ENCODE measurements around the gene FNDC8.
"Not testable (repeated sequence)": the region's sequence is repeated elsewhere in the genome, so short reads cannot be mapped to it uniquely, and the experiment has no call there.

FNDC8 gene

DNA sequence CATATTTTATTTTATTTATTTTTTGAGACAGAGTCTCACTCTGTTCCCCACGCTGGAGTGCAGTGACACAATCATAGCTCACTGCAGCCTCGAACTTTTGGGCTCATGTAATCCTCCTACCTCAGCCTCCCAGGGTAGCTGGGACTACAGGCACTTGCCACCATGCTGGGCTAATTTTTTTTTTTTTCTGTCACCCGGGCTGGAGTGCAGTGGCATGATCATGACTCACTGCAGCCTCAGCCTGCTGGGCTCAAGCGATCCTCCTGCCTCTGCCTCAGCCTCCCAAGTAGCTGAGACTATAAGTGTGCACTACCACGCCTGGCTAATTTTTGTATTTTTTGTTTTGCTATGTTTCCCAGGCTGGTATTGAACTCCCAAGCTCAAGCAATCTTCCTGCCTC is 43.3 kb downstream of the FNDC8 start:
- no peak overlapping the region for H3K9ac ChIP-seq (ENCODE audit: low read length)
- peaks cover 6% of the 10 kb centered on the region for H3K4me1 ChIP-seq (ENCODE audit: control insufficient read depth, low read depth, low read length)
- no peak overlapping the region for H3K27ac ChIP-seq (ENCODE audit: low read length)
- H3K4me3 ChIP-seq (ENCODE audit: low read length): no peak overlapping the region
- H3K27me3 ChIP-seq (ENCODE audit: control insufficient read depth, insufficient read depth, low read length): no peaks in the 10 kb centered on the region
- no peaks in the 10 kb centered on the region for H3K36me3 ChIP-seq (ENCODE audit: control insufficient read depth, low read depth, low read length)
- H3K9me3 ChIP-seq (ENCODE audit: control insufficient read depth, low read depth, low read length): no peaks in the 10 kb centered on the region

DNA sequence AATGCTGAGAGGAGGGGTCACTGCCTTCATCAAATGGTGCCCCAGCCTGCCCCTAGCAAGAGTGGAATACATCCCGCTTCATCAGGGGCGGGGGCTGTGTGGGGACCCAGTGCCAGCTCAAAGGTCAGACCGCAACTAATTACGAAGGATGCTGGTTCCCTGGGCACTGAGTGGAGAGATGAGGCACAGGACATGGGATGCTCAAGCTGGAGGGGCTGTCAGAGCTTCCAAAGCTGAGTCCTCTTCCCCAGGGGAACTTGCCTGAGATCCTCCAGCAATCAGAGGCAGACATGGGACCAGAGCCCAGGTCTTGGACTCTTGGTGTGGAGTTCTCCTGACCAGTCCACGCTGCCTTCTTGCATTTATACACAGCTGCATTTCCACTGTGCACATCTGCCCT is 45.1 kb downstream of the FNDC8 start:
- Histone ChIP-seq H3K9me3 (ENCODE audit: control insufficient read depth, low read depth, low read length) (no peaks in the 10 kb centered on the region), H3K27me3 (ENCODE audit: control insufficient read depth, insufficient read depth, low read length) (no peaks in the 10 kb centered on the region), H3K27ac (ENCODE audit: low read length) (no peak overlapping the region), H3K4me1 (ENCODE audit: control insufficient read depth, low read depth, low read length) (peaks cover 2% of the 10 kb centered on the region), H3K4me3 (ENCODE audit: low read length) (no peak overlapping the region), H3K36me3 (ENCODE audit: control insufficient read depth, low read depth, low read length) (no peaks in the 10 kb centered on the region), H3K9ac (ENCODE audit: low read length) (no peak overlapping the region)

DNA sequence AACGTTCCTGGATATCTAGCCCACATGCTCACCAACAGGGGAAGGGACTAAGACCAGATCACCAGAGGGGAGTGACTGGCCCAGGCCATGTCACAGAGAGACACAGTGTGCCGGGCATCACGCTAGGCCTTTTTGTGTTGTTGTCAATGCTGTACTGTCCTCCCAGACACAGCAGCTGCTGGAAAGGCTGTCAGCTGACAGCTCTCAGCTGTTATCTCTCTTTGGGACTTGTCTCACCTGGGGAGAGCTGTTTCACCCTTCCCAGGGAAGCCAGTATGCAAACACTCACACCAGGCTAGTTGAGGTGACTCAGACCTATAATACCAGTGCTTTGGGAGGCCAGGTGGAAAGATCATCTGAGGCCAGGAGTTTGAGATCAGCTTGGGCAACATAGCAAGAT is 45.6 kb downstream of the FNDC8 start:
- Histone ChIP-seq H3K27me3 (ENCODE audit: control insufficient read depth, insufficient read depth, low read length) (no peaks in the 10 kb centered on the region), H3K4me1 (ENCODE audit: control insufficient read depth, low read depth, low read length) (no peaks in the 10 kb centered on the region), H3K9ac (ENCODE audit: low read length) (no peak overlapping the region), H3K27ac (ENCODE audit: low read length) (no peak overlapping the region), H3K9me3 (ENCODE audit: control insufficient read depth, low read depth, low read length) (no peaks in the 10 kb centered on the region), H3K4me3 (ENCODE audit: low read length) (no peak overlapping the region), H3K36me3 (ENCODE audit: control insufficient read depth, low read depth, low read length) (no peaks in the 10 kb centered on the region)

DNA sequence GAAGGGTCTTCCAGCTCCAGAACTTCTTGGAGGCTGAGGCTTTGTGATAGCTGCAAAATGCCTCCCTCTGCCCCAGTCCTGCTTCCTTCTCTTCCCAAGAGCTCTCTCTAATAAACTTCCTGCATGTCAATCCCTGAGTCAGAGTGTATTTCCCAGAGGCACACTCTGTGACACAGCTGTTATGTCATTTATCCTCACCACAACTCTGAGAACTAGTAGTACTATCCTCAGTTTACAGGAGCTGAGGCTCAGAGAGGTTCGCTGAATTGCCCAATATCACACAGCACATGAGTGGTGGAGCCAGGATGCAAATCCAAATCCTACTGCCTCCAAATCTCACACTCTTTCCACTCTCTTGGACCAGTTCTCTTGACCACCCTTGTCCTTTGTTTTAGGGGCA is 46.3 kb downstream of the FNDC8 start:
- Histone ChIP-seq H3K27me3 (ENCODE audit: control insufficient read depth, insufficient read depth, low read length) (no peaks in the 10 kb centered on the region), H3K9me3 (ENCODE audit: control insufficient read depth, low read depth, low read length) (no peaks in the 10 kb centered on the region), H3K9ac (ENCODE audit: low read length) (no peak overlapping the region), H3K27ac (ENCODE audit: low read length) (no peak overlapping the region), H3K36me3 (ENCODE audit: control insufficient read depth, low read depth, low read length) (no peaks in the 10 kb centered on the region), H3K4me1 (ENCODE audit: control insufficient read depth, low read depth, low read length) (no peaks in the 10 kb centered on the region), H3K4me3 (ENCODE audit: low read length) (no peak overlapping the region)

GRCh38 chr17:35169835-35170363 is 48.5 kb downstream of the FNDC8 start:
- Histone ChIP-seq H3K27me3 (ENCODE audit: control insufficient read depth, insufficient read depth, low read length) (no peaks in the 10 kb centered on the region), H3K9me3 (ENCODE audit: control insufficient read depth, low read depth, low read length) (no peaks in the 10 kb centered on the region), H3K4me3 (ENCODE audit: low read length) (no peak overlapping the region), H3K36me3 (ENCODE audit: control insufficient read depth, low read depth, low read length) (no peaks in the 10 kb centered on the region), H3K9ac (ENCODE audit: low read length) (no peak overlapping the region), H3K4me1 (ENCODE audit: control insufficient read depth, low read depth, low read length) (no peaks in the 10 kb centered on the region), H3K27ac (ENCODE audit: low read length) (no peak overlapping the region)

DNA sequence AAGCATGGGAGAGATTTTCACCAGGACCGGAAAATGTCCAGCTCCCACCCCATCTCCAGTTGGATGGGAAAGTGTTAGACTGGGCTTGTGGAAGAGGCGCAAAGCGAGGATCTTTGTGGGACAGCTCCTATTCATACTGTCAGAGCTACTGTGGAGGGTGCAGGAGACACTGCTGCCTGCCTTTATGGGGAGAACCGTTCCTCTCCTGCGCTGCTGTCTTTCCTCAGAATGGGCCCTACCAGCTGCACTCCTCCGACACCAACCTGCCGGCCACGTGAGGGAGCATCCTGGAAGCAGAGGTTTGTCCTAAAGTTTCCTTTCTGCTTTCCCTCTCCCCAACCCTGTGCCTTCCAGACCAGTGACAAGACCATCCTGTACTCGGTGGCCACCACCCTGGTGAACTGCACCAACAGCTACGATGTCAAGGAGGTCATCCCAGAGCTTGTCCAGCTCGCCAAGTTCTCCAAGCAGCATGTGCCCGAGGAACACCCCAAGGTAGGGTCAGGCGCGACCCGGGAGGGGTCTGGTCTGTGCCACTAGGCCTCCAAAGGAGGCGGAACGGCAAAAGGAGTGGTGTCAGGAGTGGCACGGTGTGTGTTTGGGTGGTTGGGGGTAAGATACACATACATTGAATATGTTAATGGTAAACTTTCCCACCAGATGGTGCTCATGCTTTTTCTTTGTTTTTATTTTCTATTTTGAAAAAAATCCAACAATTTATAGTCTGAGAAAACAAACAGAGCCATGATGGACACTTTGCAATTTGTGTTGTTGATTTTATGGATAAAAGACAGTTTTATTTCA is 49.8 kb downstream of the FNDC8 start:
- Histone ChIP-seq H3K4me1 (ENCODE audit: control insufficient read depth, low read depth, low read length) (no peaks in the 10 kb centered on the region), H3K27ac (ENCODE audit: low read length) (no peak overlapping the region), H3K4me3 (ENCODE audit: low read length) (no peak overlapping the region), H3K9me3 (ENCODE audit: control insufficient read depth, low read depth, low read length) (no peaks in the 10 kb centered on the region), H3K36me3 (ENCODE audit: control insufficient read depth, low read depth, low read length) (no peaks in the 10 kb centered on the region), H3K27me3 (ENCODE audit: control insufficient read depth, insufficient read depth, low read length) (no peaks in the 10 kb centered on the region), H3K9ac (ENCODE audit: low read length) (no peak overlapping the region)

GRCh38 chr17:35171834-35172233 is 50.4 kb downstream of the FNDC8 start:
- Histone ChIP-seq H3K9me3 (ENCODE audit: control insufficient read depth, low read depth, low read length) (no peaks in the 10 kb centered on the region), H3K4me3 (ENCODE audit: low read length) (no peak overlapping the region), H3K27me3 (ENCODE audit: control insufficient read depth, insufficient read depth, low read length) (no peaks in the 10 kb centered on the region), H3K36me3 (ENCODE audit: control insufficient read depth, low read depth, low read length) (no peaks in the 10 kb centered on the region), H3K9ac (ENCODE audit: low read length) (no peak overlapping the region), H3K27ac (ENCODE audit: low read length) (no peak overlapping the region), H3K4me1 (ENCODE audit: control insufficient read depth, low read depth, low read length) (no peaks in the 10 kb centered on the region)

- not testable (repeated sequence) for H3K36me3 ChIP-seq (ENCODE audit: control insufficient read depth, low read depth, low read length); H3K9ac ChIP-seq (ENCODE audit: low read length); H3K9me3 ChIP-seq (ENCODE audit: control insufficient read depth, low read depth, low read length); H3K4me1 ChIP-seq (ENCODE audit: control insufficient read depth, low read depth, low read length); H3K27ac ChIP-seq (ENCODE audit: low read length); H3K27me3 ChIP-seq (ENCODE audit: control insufficient read depth, insufficient read depth, low read length); H3K4me3 ChIP-seq (ENCODE audit: low read length)
These were observed 50.9 kb downstream of the FNDC8 start for GRCh38 chr17:35172321-35172720.

DNA sequence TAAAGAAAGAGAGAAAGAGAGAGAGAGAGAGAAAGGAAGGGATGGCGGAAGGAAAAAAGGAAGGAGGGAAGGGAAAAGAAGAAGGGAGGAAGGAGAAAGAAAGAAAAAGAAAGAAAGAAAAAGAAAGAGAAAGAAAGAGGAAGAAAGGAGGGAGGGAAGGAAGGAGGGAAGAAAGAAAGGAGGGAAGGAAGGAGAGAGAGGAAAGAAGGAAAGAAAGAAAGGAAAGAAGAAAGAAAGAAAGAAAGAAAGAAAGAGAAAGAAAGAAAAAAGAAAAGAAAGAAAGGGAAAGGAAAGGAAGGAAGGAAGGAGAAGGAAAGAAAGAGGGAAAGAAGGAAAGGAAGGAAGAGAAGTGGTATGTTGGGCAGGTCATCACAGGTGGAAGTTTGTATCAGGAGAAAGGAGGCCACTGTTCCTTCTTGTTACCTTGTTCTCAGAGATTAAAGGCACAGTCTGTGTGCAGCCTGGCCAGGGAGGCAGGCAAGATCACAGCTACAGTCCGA is 53.5 kb downstream of the FNDC8 start:
- no peak overlapping the region for H3K9ac ChIP-seq (ENCODE audit: low read length)
- no peak overlapping the region for H3K4me3 ChIP-seq (ENCODE audit: low read length)
- no peaks in the 10 kb centered on the region for H3K36me3 ChIP-seq (ENCODE audit: control insufficient read depth, low read depth, low read length)
- no peak overlapping the region for H3K27ac ChIP-seq (ENCODE audit: low read length)
- H3K27me3 ChIP-seq (ENCODE audit: control insufficient read depth, insufficient read depth, low read length): no peaks in the 10 kb centered on the region
- no peaks in the 10 kb centered on the region for H3K4me1 ChIP-seq (ENCODE audit: control insufficient read depth, low read depth, low read length)
- no peaks in the 10 kb centered on the region for H3K9me3 ChIP-seq (ENCODE audit: control insufficient read depth, low read depth, low read length)

GRCh38 chr17:35175638-35176415 is 54.4 kb downstream of the FNDC8 start:
- Histone ChIP-seq H3K4me3 (ENCODE audit: low read length) (no peak overlapping the region), H3K9ac (ENCODE audit: low read length) (no peak overlapping the region), H3K27me3 (ENCODE audit: control insufficient read depth, insufficient read depth, low read length) (no peaks in the 10 kb centered on the region), H3K27ac (ENCODE audit: low read length) (no peak overlapping the region), H3K4me1 (ENCODE audit: control insufficient read depth, low read depth, low read length) (no peaks in the 10 kb centered on the region), H3K36me3 (ENCODE audit: control insufficient read depth, low read depth, low read length) (no peaks in the 10 kb centered on the region), H3K9me3 (ENCODE audit: control insufficient read depth, low read depth, low read length) (no peaks in the 10 kb centered on the region)

GRCh38 chr17:35176897-35177296 is 55.5 kb downstream of the FNDC8 start:
- H3K9me3 ChIP-seq (ENCODE audit: control insufficient read depth, low read depth, low read length): no peaks in the 10 kb centered on the region
- H3K27me3 ChIP-seq (ENCODE audit: control insufficient read depth, insufficient read depth, low read length): no peaks in the 10 kb centered on the region
- H3K9ac ChIP-seq (ENCODE audit: low read length): no peak overlapping the region
- no peak overlapping the region for H3K4me3 ChIP-seq (ENCODE audit: low read length)
- H3K4me1 ChIP-seq (ENCODE audit: control insufficient read depth, low read depth, low read length): no peaks in the 10 kb centered on the region
- no peaks in the 10 kb centered on the region for H3K36me3 ChIP-seq (ENCODE audit: control insufficient read depth, low read depth, low read length)
- H3K27ac ChIP-seq (ENCODE audit: low read length): no peak overlapping the region
